GM18870 (cell line): ENCODE results near the gene KRT31.
"Not testable (repeated sequence)": the region's sequence is repeated elsewhere in the genome, so short reads cannot be mapped to it uniquely, and the experiment has no call there.

Experiments used
- ATAC-seq: cut with Tn5 transposase; IDR thresholded peaks from one replicate; pipeline ENCODE4 v1.9.1; 2021; ENCODE audit warnings: moderate library complexity; ENCODE audit not compliant: unreplicated experiment

The KRT31 gene

DNA sequence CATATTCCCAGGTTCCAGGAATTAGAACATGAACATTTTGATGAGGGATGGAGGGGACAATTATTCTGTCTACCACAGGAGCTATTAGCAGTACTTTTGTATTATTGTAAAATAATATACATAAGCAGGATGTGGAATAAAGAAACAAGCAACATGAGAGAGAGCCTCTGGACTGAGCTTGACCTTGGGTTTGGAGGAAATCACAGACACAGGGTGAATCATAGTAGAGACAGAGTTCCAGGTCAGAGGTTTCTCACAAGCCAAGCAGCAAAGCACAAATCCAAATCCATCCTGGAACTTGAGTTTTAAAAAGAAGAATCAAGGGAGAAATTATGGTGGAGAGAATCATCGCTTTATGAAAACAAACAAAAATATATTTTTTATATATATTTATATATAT is 5.1 kb downstream of the KRT31 start:
- no peak for ATAC-seq

- ATAC-seq: no peak
Measured at GRCh38 chr17:41391535-41391934, 5.9 kb downstream of the KRT31 start.

DNA sequence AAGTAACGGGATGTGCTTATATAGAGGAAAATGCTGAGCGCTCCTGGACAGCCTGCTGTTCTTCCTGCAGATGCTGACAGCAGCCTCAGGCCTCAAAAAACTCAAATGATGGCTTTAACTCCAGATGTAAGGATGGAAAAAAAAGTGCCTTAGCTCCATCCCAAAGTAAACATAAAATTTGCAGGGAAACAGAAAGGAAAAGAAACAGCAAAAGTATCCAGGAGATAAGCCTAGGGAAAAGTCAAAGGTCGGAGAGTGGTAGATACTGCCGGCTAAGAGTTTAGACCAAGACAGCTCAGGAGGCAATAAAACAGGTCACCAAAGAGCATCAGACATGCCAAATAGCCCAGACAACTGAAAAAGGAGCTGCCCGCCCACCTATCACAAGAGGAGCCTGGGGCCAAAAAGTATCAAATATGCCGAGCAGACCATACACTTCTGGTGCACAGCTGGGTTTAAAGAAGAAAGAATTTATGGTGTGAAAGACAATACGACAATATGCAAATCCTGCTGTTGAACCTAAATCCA is 6.9 kb downstream of the KRT31 start:
- no peak for ATAC-seq

DNA sequence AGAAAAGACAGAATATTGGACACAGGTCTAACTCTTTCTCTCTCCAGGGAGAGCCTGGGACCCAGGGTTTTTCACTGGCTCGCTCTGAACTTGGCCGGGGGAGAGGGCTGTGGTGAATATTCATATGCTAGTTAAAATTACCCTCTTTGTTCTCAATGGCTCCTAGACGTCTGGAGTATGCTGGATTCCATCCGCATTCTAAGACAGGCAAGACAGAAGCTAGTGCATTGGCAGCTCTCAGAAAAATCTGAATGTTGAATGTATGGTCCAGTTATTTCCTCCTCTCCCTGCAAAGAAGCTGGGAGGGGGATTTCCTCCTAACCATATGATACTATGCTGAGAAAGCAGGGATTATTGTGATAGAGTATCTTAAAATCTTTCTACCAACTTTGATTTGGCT is 9.7 kb downstream of the KRT31 start:
- no peak for ATAC-seq

GRCh38 chr17:41386227-41386626 is 11.2 kb downstream of the KRT31 start:
- no peak for ATAC-seq

DNA sequence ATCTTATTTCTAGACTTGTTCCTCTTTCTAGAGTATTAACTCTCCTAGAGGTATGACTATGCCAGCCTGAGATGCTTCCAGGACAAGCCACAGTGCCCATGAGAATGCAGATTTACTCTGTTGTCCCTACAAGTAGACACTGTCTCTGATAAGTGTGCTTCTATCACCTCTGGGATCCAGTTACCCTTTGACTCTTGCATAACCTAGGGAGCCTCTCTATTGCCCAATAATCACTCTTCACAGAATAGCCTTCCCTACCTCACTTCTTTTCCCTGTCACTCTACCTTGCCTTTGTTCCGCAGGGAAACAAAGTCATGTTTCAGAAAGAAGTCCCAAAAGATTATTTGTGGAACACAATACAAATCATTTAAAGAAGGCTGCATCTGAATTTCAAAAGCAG is 13.7 kb downstream of the KRT31 start:
- no peak for ATAC-seq

GRCh38 chr17:41382394-41382793 is 15.0 kb downstream of the KRT31 start:
- ATAC-seq: no peak

GRCh38 chr17:41381943-41382342 is 15.5 kb downstream of the KRT31 start, which contains the start of gene KRT34:
Gene KRT34, minus strand, starts transcription at chr17:41382306. Its CDS starts 60 bp downstream, at chr17:41382246.
- ATAC-seq: not testable (repeated sequence)

GRCh38 chr17:41380091-41380490 is 17.3 kb downstream of the KRT31 start:
- ATAC-seq: not testable (repeated sequence)

DNA sequence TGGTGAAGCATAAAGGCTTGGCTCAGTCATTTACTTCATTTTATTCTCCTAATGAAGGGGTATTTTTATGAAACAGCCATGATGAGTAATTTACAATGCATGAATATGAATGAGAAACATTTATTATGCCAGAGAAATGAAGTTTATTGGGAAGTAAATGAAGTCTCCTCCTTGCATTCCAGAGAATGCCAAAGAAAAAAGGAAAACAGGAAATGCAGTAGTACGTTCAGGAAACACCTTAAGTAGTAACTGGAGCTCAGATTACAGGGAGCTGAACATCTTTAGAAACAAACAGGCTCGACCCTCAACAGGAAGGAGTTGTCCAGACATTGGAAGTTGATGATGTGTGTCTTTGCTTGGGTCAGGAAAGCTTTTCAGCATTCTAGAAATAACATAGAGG is 19.9 kb downstream of the KRT31 start:
- ATAC-seq: no peak

DNA sequence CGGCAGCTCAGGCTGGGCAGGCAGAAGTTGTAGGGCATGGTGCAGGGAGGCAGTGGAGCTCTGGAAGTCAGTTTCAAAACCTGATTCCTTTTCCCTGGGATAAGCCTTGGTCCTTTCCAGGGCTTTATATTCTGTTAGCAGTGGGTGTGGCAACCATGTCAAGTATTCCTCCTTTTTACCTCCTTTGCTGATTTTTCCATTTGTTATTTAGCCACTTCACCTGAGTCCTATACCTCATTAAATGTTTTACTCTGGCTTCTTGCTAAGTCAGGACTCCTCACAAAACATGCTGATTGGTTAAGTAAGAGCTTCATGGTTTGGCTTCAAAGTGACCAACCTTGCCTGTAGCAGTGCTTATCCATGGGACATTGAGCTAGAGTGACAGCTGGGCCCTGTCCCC is 27.7 kb downstream of the KRT31 start, which contains the start of gene KRT33B:
Gene KRT33B (minus strand): TSS at position 101 of the 400 bp plus-strand sequence. CDS start 63 bp downstream, at position 38.
- ATAC-seq: no peak

- no peak for ATAC-seq
Measured at GRCh38 chr17:41369023-41369422, 28.4 kb downstream of the KRT31 start.

DNA sequence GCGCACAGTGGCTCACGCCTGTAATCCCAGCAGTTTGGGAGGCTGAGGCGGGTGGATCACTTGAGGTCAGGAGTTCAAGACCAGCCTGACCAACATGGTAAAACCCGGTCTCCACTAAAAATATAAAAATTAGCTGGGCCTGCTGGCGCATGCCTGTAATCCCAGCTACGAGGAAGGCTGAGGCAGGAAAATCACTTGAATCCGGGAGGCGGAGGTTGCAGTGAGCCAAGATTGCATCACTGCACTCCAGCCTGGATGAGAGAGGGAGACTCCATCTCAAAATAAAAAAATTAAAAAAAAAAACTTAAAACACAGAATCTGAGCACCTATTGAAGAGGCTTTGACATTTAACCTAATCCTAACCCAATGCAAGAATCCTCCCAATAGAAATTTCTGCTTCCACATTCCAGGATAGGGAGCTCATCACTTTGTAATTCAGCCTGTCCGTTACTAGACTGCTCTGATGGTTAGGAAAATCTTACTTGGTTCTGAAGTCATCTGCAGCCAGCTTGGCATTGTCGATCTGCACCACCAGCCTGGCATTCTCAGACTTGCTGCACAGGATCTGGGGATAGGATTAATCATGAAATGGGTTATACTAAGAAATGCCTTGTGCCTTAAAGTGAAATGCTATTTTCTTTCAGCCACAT is 29.9 kb downstream of the KRT31 start:
- ATAC-seq: no peak

GRCh38 chr17:41366070-41366469 is 31.3 kb downstream of the KRT31 start:
- no peak for ATAC-seq

DNA sequence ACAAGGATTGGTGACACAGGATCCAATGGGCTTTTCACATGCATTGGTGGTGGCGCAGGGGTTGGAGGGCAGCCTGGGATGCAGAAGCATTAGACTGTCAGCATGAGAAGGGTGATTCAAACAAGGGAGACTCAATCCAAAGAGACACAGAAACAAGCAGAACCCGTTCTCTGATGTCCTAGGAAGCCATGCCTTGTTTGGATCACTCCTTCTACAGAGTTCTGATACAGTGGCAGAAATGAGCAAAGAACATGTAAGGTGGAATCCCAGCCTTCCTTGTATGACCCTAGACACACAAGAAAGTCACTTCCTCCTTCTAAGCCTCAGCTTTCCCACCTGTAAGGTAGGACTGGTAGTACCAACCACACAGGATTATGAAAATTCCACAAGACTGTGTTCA is 33.5 kb downstream of the KRT31 start:
- no peak for ATAC-seq

DNA sequence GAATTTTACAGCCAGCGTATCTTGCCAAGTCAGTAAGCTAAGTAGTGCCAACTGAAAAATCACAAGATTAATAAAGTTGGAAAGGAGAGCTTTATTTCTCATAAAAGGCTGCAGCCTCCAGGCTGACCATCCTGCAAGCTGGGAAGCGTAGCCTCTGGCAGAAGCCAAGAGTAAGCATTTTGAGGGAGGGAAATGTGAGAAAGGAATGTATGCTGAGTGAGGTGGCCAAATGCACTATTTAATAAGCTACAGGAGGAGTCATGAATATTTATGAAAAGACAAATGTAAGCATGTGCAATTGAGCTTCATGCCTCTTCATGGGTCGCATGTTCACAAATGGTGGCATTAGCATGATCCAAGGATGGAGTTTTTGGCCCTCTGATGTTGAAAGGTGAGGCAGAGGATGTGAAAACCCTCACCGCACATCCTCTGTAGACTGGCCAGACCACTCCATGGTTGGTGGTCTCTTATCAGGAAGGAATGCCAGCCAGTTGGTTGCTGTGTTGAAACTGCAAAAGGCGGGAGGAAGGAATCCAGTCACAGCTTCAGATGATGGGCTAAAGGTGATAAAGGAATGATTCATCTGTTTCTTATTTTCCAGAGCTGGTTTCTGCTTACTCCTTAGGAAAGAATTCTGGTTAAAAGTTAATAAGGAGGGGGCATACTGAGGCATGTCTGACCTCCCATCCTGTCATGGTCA is 37.0 kb downstream of the KRT31 start:
- ATAC-seq: no peak

DNA sequence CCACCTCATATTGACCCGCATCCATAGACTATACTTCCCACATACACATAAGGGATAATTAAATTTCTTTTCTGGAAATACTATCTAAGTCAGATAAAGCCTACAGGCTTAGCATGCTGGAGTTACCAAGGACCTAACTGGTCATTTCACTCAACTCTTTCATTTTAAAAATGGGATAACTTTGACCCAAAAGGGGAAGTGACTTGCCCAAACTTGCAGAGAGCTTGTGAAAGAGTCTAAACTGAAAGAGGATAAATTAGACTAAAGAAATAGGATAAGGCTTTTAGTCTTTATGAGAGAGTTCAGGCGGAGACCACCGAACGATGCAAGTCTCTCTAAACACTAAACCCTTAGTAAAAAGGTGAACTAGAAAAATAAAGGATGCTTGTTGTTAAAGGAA is 42.9 kb downstream of the KRT31 start:
- ATAC-seq: no peak

DNA sequence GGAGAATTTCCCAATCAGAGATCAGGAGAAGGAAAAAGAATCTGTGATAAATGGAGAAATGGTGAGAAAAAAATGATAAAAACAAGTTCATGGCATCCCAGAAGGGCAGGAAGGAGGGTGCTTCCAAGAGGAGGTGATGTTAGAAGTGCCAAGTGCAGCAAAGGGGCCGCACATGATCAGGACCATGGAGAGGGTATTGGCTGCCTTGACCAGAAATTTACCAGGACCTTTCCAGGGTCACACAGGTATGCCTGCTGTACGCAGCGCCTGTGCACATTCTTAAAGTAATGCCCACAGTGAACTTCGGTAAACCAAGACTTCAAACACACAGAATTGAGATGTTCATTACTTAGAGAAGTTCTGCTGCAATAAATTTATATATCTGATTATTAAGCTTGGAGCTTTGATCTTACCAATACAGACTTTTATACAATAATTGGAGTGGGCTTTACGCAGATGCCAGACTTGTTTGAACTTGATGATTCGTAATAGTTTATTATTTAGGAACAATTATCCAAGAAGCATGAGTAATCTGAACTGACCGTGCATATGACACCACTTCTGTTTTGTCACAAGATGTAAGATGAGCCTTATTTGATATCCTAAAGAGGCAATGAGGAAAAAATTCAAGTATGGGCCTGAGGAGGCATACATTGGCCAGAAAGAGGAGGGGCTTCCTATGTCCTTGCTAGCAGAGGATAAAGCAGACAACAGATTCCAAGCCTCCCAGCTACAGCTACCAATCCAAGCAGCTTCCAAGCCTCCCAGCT is 44.6 kb downstream of the KRT31 start:
- ATAC-seq: no peak

DNA sequence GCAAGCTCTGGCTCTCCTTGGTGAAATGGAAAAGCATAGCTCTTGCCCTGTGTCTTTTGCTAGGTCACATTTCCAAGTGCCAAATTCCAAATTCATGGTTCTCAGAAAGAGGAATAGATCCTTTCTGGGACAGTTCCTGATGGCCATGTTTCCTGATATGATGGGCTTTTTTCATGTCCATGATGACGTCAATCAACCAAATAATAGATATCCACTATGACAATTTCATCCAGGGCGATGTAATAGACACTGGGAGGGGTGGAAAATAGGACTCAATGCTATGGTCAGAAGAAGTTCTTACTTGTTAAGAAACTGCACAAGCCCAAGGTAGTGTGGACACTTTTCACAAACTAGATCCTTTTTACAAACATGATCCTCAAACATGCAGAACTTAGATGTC is 46.2 kb downstream of the KRT31 start:
- ATAC-seq: no peak

GRCh38 chr17:41350381-41350878 is 47.0 kb downstream of the KRT31 start, which contains the start of gene KRT33A:
Gene KRT33A, minus strand, starts transcription at chr17:41350828. Its CDS starts 61 bp downstream, at chr17:41350767.
- ATAC-seq: not testable (repeated sequence)
